ENCODE results near the gene TNFAIP3.
A peak's percentile ranks its signal among the peaks of the same experiment; 100 is the strongest.

The TNFAIP3 gene

GRCh38 chr6:137927777-137928218, 60.7 kb downstream of the TNFAIP3 start:
- peak; percentile 68 for DNase-seq

DNA sequence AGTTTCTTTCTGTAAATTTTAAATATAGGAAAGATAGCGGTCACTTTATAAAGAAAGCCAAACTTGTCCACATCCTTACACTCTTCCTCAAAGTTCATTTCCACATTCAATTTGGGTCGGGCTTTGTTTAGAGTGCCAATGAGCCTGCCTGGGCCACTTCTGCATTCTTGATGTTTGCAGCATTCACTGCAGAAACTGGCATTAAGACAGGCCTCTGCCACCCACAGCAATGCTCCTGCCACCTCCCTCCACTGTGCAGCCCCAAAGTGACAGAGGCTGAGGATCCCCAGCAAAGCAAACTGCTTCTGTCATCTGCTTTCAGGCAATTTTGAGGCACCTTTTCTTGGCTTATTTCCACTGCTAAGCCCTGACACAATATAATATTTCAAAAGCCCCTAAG, 61.2 kb downstream of the TNFAIP3 start:
- DNase-seq: peak; percentile 14

DNA sequence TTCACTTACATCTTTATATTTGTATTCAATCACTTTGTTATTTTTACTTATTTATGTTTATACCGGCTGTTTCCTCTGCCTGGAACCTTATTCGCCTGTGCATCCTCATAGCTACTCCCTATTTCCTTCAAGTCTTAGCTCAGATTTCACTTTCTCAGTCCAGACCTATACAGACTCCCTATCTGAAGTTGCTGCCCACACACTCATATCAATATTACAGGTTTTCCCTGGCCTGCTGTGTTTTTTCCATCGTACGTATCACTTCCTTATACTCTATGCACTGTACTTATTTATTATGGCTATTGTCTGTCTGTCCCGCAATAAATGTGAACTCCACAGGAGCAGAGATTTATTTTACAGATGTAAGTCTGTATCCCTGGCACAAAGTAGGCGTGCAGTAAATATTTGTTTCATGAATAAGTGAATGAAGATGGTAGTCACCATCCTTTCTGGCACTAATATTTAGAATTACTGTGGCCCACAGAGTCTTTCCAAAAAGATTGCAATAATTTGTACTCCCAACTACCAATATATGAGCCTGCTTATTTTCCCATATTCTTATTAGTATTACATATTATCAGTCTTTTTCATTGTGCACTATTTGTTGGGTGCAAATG, 64.9 kb downstream of the TNFAIP3 start:
- DNase-seq: no peak

Data from CD4-positive, alpha-beta T cell treated with Interleukin-17A for 4 hours (primary cell).